ENCODE results near the gene NCAPD3.

NCAPD3 gene

DNA sequence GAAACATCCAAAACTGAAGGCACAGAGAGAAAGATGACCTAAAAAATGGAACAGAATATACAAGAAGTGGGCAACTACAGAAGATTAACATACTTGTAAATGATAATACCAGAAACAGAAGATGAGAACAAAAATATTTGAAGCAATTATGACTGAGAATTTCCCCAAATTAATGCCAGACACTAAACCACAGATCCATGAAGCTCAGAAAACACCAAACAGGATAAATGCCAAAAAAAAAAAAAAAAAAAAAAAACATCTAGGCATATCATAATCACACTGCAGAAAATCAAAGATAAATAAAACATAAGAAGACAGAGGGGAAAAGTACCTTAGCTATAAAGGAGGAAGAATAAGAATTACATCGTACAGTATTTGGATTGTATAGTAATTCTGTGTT is 89.6 kb downstream of the NCAPD3 start:
- no peak for TF ChIP-seq POLR2AphosphoS5 (IDR thresholded peaks at IDR 0.05; ENCODE audit: low read depth, low read length)
- no peak for TF ChIP-seq PAX5 (IDR thresholded peaks at IDR 0.05; ENCODE audit: insufficient read depth, low read length, severe bottlenecking)
- no peak for TF ChIP-seq TAF1 (IDR thresholded peaks at IDR 0.05; ENCODE audit: low read depth, low read length)
- no peak for TF ChIP-seq SPI1 (IDR thresholded peaks at IDR 0.05; ENCODE audit: low read depth, low read length)
- TF ChIP-seq POU2F2 (IDR thresholded peaks at IDR 0.05; ENCODE audit: low read depth, low read length) = no peak
- no peak for TF ChIP-seq POLR2A (IDR thresholded peaks at IDR 0.05; ENCODE audit: low read depth, low read length)
- no peak for DNase-seq (ENCODE audit: insufficient read length, low spot score)
- FAIRE-seq = no peak

DNA sequence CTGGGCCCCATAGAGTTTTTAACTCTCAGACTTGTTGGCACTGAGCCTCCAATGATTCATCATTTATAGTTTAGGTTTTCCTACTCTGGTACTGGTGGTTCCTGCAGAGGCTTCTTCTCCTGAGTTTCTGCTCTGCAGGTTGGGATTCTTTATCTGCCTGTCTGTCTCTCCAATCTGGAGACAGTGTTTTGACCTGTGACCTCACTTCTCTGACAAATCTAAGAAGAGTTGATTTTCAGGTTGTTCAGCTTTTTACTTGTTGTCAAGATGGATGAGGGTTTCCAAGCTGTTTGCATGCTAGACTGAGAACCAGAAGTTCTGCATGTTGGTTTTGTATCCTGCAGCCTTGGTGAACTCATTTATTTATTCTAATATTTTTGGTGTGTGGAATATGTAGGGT is 91.0 kb downstream of the NCAPD3 start:
- no peak for FAIRE-seq

DNA sequence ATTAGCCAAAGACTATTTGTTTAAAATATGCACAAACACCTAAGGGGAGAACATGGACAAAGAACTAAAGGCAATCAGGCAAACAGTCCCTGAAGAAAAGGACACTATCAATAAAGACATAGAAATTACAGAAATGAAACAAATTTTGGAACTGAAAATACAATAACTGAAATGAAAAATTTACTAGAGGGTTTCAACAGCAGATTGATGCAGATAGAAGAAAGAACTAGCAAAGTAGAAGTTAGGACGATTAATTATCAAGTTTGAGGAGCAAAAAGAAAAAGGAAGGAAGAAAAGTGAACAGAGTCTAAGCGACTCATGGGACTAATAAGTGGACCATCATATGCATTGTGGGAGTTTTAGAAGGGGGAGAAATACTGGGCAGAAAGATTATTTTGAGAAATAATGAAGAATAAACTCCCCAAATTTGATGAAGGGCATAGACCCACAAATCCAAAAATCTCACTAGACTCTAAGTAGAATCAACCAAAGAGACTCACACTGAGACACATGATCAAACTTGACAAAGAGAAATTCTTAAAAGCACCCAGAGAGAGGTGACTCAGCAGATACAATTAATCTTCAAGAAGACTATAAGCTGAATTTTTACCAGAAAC is 92.0 kb downstream of the NCAPD3 start:
- FAIRE-seq (no peak), DNase-seq (ENCODE audit: insufficient read length, low spot score) (no peak)
- TF ChIP-seq PAX5 (IDR thresholded peaks at IDR 0.05; ENCODE audit: insufficient read depth, low read length, severe bottlenecking) (no peak), SPI1 (IDR thresholded peaks at IDR 0.05; ENCODE audit: low read depth, low read length) (no peak), POU2F2 (IDR thresholded peaks at IDR 0.05; ENCODE audit: low read depth, low read length) (no peak), POLR2A (IDR thresholded peaks at IDR 0.05; ENCODE audit: low read depth, low read length) (no peak), POLR2AphosphoS5 (IDR thresholded peaks at IDR 0.05; ENCODE audit: low read depth, low read length) (no peak), TAF1 (IDR thresholded peaks at IDR 0.05; ENCODE audit: low read depth, low read length) (no peak)

More for the DNA sequence above, 91.0 kb downstream of the NCAPD3 start:
- TF ChIP-seq POLR2A (IDR thresholded peaks at IDR 0.05; ENCODE audit: low read depth, low read length) = no peak
- no peak for TF ChIP-seq SPI1 (IDR thresholded peaks at IDR 0.05; ENCODE audit: low read depth, low read length)
- TF ChIP-seq PAX5 (IDR thresholded peaks at IDR 0.05; ENCODE audit: insufficient read depth, low read length, severe bottlenecking) = no peak
- TF ChIP-seq TAF1 (IDR thresholded peaks at IDR 0.05; ENCODE audit: low read depth, low read length) = no peak
- TF ChIP-seq POU2F2 (IDR thresholded peaks at IDR 0.05; ENCODE audit: low read depth, low read length) = no peak
- no peak for DNase-seq (ENCODE audit: insufficient read length, low spot score)

DNA sequence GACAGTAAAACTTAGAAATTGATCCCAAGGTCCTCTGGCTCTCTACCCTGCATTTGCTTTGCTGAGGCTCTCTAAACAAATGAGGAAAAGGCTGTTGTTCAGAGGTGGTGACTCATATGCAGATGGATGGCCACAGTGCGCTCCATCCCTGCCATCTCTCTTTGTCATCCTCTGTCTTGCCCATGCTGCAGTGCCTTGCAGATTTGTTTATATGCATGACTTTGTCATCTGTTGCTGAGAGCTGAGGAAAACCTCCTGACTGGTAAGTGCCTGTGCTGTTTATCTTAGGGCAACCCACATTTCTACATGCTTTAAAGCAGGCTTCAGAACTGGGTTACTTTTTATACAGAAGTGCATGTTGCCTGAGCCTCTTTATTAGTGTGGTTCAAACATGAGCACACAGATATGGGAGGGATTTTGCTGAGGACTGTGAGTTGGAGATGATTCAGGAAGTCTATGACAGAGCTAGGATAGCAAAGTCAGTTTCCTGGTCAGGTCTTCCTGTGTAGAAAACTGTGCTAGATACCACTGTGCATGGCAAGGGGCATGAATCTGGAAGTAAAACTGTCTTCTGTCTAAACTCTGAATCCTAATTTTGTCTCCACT is 97.4 kb downstream of the NCAPD3 start:
- TF ChIP-seq TAF1 (IDR thresholded peaks at IDR 0.05; ENCODE audit: low read depth, low read length) (no peak), POLR2A (IDR thresholded peaks at IDR 0.05; ENCODE audit: low read depth, low read length) (no peak), PAX5 (IDR thresholded peaks at IDR 0.05; ENCODE audit: insufficient read depth, low read length, severe bottlenecking) (no peak), POU2F2 (IDR thresholded peaks at IDR 0.05; ENCODE audit: low read depth, low read length) (no peak), POLR2AphosphoS5 (IDR thresholded peaks at IDR 0.05; ENCODE audit: low read depth, low read length) (no peak), SPI1 (IDR thresholded peaks at IDR 0.05; ENCODE audit: low read depth, low read length) (no peak)
- no peak for FAIRE-seq
- no peak for DNase-seq (ENCODE audit: insufficient read length, low spot score)

DNA sequence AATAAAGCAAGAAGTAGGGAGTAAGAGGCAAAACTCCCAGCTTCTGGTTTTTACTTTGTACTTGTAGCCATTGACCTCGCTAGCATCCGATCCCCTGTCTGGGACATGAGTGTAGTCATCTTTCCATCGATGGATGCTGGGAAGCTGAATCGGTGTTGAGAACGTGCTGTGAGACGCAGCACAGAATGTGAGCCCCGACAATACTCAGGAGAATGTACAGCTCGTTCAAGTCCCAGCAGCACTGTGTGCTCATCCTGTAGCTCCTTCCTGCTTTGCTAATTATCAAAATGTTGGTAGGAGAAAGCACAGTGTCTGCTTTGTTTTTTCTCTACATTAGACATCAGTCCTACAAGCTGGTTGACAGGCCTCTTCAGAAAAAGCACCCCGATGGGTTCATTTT is 98.3 kb downstream of the NCAPD3 start:
- DNase-seq (ENCODE audit: insufficient read length, low spot score) (no peak), FAIRE-seq (no peak)
- TF ChIP-seq POU2F2 (IDR thresholded peaks at IDR 0.05; ENCODE audit: low read depth, low read length) (no peak), SPI1 (IDR thresholded peaks at IDR 0.05; ENCODE audit: low read depth, low read length) (no peak), POLR2AphosphoS5 (IDR thresholded peaks at IDR 0.05; ENCODE audit: low read depth, low read length) (no peak), TAF1 (IDR thresholded peaks at IDR 0.05; ENCODE audit: low read depth, low read length) (no peak), PAX5 (IDR thresholded peaks at IDR 0.05; ENCODE audit: insufficient read depth, low read length, severe bottlenecking) (no peak), POLR2A (IDR thresholded peaks at IDR 0.05; ENCODE audit: low read depth, low read length) (no peak)

DNA sequence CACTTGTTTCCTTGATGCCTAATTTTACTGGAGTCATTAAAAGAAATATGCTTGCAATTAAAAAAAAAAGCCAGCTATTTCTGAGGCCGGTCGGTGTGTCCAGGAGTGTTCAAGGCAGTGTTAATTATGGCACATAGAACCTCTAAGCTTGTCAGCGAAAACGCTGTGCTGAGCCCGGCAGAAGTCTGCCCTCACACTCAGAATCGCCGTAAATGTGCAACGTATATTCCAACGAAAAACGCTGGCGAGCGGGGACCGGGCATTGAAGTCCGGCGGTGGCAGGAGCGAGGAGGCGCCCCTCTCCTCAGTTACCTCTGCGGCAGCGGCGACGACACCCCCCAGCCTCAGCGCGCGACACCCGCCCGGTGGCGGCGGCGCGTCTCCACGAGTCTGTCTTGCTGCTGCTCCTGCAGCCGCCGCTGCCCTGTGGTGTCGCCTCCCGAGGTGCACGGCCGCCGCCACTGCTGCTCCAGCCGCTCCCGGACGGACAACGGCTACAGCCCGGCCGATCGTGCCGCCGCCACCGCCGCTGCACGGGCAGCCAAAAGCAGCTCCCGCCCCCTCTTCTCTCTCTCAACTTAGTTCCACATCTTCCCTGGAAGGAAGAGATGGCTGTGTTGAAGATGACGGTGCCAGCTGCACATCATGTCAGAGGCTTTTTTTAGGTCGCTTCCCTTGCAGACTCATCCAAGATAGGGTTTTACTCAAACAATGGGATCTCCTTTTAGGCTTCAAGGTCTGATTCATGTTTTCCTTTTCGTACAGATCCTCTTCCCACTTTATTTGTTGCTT is 98.9 kb downstream of the NCAPD3 start:
- no peak for DNase-seq (ENCODE audit: insufficient read length, low spot score)
- TF ChIP-seq POU2F2 (IDR thresholded peaks at IDR 0.05; ENCODE audit: low read depth, low read length) (no peak), SPI1 (IDR thresholded peaks at IDR 0.05; ENCODE audit: low read depth, low read length) (no peak), POLR2A (IDR thresholded peaks at IDR 0.05; ENCODE audit: low read depth, low read length) (no peak), TAF1 (IDR thresholded peaks at IDR 0.05; ENCODE audit: low read depth, low read length) (no peak), PAX5 (IDR thresholded peaks at IDR 0.05; ENCODE audit: insufficient read depth, low read length, severe bottlenecking) (no peak), POLR2AphosphoS5 (IDR thresholded peaks at IDR 0.05; ENCODE audit: low read depth, low read length) (no peak)
- no peak for FAIRE-seq

DNA sequence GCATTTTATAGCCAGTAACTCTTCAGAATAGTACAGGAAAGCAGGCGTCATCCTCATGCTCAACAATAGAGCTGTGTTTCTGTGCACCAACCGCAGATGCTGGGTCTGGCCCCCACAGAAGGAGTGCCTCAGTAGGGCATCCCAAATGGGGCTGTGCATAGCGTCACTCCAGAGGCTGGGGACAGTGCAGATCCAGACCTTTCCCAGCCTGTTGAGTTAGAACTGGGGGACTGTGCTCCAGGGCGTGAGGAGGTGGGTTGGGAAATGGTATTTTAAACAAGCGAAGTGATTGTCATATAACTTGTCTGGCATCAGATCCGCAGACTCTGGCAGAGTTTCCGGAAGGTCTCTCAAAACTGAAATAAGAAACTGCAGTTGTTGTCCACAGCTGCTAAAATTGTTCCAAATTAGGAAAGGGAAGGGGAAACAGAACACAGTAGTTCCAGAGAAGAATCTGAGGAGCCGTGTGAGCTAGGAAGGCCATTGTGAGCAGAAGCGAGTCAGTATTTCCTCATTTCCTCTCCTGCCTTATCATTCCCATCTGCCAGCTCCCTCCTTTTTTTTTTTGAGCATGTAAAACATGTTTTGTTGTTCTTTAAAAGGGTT is 102.7 kb downstream of the NCAPD3 start:
- TF ChIP-seq POU2F2 (IDR thresholded peaks at IDR 0.05; ENCODE audit: low read depth, low read length) = no peak
- no peak for TF ChIP-seq POLR2AphosphoS5 (IDR thresholded peaks at IDR 0.05; ENCODE audit: low read depth, low read length)
- TF ChIP-seq TAF1 (IDR thresholded peaks at IDR 0.05; ENCODE audit: low read depth, low read length) = no peak
- TF ChIP-seq POLR2A (IDR thresholded peaks at IDR 0.05; ENCODE audit: low read depth, low read length) = no peak
- TF ChIP-seq SPI1 (IDR thresholded peaks at IDR 0.05; ENCODE audit: low read depth, low read length) = no peak
- TF ChIP-seq PAX5 (IDR thresholded peaks at IDR 0.05; ENCODE audit: insufficient read depth, low read length, severe bottlenecking) = no peak
- FAIRE-seq (no peak), DNase-seq (ENCODE audit: insufficient read length, low spot score) (no peak)

DNA sequence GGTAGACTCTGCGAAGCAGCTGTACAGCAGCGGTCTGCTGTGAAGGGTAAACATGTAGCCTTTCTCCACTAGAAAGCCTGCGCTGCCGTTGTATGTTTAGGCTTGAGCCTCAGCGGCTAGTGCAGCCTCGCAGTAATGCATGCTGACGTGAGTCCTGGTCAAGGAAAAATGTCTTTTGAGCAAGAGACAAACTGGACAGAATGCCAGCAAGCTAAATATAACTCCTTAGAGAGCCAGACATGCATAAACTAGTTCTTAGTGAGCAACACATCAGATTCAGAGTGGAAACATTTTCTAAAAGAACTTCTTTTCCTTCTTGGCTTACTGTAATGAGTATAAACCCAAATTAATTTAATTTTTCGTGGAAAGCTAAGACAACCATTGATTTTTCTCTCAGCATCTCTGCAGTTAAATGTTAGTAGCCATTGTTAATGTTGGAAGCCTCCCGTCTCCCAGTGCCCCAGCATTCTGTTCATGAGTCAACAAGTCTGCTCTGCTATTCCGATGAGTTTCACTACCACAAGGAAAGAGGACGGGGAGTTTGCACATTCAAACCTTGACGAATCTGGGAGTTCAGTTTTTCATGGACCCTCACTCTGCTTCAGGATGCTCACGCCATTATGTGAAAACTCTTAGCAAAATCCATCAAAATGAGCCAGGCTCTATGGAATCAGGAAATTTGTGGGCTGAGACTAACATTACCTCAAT is 103.5 kb downstream of the NCAPD3 start:
- DNase-seq (ENCODE audit: insufficient read length, low spot score) (no peak), FAIRE-seq (no peak)
- TF ChIP-seq POU2F2 (IDR thresholded peaks at IDR 0.05; ENCODE audit: low read depth, low read length) = no peak
- TF ChIP-seq PAX5 (IDR thresholded peaks at IDR 0.05; ENCODE audit: insufficient read depth, low read length, severe bottlenecking) = no peak
- no peak for TF ChIP-seq POLR2AphosphoS5 (IDR thresholded peaks at IDR 0.05; ENCODE audit: low read depth, low read length)
- TF ChIP-seq SPI1 (IDR thresholded peaks at IDR 0.05; ENCODE audit: low read depth, low read length) = no peak
- TF ChIP-seq TAF1 (IDR thresholded peaks at IDR 0.05; ENCODE audit: low read depth, low read length) = no peak
- no peak for TF ChIP-seq POLR2A (IDR thresholded peaks at IDR 0.05; ENCODE audit: low read depth, low read length)
